SH-SY5Y (cell line): ENCODE results near the gene HSP90B1.

Experiments
- GATA2 ChIP-seq: IDR thresholded peaks from 2 replicates; pipeline ENCODE4 v1.6.1; 2011; ENCODE audit warnings: mild to moderate bottlenecking, low read depth, low read length
- GATA3 ChIP-seq: IDR thresholded peaks from 2 replicates; pipeline ENCODE4 v1.6.1; 2011; ENCODE audit warnings: low read depth, mild to moderate bottlenecking, low read length, moderate library complexity

- TF ChIP-seq GATA2 (no peak), GATA3 (no peak)
Measured at GRCh38 chr12:103975368-103975767, 45.2 kb downstream of the HSP90B1 start.
